HG03442 (cell line): ENCODE data around the gene CYFIP1.
A peak's percentile ranks its signal among the peaks of the same experiment; 100 is the strongest.

ENCODE experiments used
- ATAC-seq: cut with Tn5 transposase; IDR thresholded peaks from one replicate; pipeline ENCODE4 v1.9.1; 2021; ENCODE audit warnings: mild to moderate bottlenecking, moderate library complexity; ENCODE audit not compliant: unreplicated experiment

Gene CYFIP1

DNA sequence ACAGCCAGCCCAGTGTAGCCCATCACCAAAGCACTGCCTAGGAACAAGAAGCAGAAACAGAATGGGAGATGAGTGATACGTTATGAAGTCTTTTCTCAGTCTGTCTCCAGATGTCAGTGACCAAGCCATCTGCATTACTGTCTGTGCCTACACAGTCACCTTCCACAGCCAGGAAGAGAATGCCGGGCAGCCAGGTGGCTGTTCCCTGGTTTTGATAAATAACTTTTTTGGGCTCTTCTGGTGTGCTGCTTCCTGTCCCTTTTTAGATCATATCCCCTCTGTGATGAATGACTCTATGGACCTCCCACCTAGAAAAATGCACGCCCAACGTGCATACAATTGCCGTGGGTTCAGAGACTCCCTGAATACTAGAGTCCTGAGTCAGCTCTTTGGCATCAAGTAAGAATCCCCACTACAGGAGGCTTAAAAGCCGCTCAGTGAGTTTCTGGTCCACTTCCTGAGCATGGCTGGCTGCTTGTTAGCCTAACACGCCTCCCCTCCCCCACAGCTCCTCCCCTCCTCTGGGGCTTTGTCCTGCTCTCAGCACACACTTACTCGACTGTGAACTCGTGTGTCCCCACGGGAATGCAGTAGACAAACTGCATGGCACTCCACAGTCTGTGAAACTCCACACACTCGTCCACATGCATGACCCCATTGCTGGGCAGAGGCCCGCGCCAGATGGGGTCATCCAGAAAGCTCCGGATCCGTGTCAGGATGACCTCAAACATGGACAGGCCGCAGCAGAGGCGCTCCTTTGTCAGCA is 107.0 kb downstream of the CYFIP1 start:
- no peak for ATAC-seq

GRCh38 chr15:22871481-22872086 is 108.6 kb downstream of the CYFIP1 start:
- ATAC-seq = no peak

GRCh38 chr15:22870865-22871264 is 109.3 kb downstream of the CYFIP1 start:
- no peak for ATAC-seq

GRCh38 chr15:22869856-22870255 is 110.3 kb downstream of the CYFIP1 start:
- no peak for ATAC-seq

DNA sequence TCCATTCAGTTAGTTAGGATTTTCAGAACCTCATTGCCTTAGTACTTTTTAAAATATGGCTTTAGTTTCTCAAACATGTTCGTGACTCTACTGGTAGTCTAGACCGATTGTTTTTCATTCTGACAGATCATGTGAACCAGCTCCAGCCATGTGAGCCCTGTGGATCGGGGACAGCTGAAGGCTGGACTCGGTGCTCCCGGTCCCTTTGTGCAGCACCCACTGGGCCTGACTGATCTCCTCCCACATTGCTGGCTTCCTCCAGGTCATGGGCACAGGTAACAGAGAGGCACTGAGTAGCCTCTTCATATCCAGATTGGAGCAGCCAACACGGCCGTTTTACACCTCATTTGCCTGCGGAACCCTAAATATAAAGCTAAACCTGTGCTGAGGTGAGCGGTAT is 111.2 kb downstream of the CYFIP1 start:
- ATAC-seq = no peak

DNA sequence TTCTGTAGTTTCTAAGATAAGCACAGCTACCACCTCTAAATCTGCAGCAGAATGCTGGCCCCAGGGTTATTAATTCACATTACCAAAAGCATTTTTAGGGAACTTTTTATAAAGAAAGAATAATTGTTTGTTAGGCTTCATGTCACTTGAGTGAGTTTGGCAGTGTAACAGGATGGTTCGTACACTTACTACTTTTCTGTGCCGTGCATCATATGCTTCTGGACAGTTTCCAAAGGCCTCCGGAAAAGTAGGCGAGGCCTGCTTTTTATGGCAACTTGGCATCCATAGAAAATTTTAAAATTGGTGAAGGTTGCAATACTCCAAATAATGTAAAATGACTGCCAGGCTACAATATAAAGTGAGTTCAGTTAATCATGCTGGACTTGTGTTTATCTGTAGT is 111.7 kb downstream of the CYFIP1 start:
- ATAC-seq = no peak

- ATAC-seq = no peak
Observed at GRCh38 chr15:22867886-22868285, 112.3 kb downstream of the CYFIP1 start.

DNA sequence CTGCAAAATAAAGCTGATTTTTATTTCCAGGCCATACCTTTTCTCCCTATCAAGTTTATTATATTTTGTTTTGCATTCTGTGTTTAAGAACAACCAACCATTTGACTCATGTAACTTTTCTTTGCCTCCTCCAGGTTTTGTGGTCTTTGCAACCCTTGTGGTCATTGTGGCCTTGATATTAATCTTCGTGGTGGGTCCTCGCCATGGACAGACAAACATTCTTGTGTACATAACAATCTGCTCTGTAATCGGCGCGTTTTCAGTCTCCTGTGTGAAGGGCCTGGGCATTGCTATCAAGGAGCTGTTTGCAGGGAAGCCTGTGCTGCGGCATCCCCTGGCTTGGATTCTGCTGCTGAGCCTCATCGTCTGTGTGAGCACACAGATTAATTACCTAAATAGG is 114.1 kb downstream of the CYFIP1 start:
- no peak for ATAC-seq

- ATAC-seq = no peak
Observed at GRCh38 chr15:22863356-22863755, 116.8 kb downstream of the CYFIP1 start.

- ATAC-seq = no peak
Observed at GRCh38 chr15:22861161-22861560, 119.0 kb downstream of the CYFIP1 start.

- ATAC-seq = no peak
Observed at GRCh38 chr15:22856659-22857058, 123.5 kb downstream of the CYFIP1 start.

GRCh38 chr15:22855791-22856190 is 124.4 kb downstream of the CYFIP1 start:
- no peak for ATAC-seq

GRCh38 chr15:22851513-22851912 is 128.7 kb downstream of the CYFIP1 start:
- ATAC-seq = no peak

- no peak for ATAC-seq
Observed at GRCh38 chr15:22850055-22850454, 130.1 kb downstream of the CYFIP1 start.

DNA sequence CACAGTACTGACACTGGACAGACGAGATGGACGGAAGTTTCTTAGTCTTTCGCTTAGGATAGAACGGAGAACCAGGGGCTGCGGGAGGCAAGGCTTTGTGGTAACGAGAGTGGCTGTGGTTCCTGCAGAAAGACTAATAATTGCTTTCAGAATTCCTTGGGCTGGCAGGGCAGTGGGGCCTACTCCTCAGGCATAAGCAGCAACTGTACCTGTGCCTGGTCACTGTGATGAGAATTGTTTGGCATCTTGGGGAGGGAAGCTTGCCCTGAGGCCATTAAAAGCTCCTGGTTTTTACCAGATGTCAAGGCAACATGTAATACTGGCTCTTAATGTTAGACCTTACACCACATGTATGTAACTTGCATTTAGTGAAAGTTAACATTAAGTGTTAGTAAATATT is 134.1 kb downstream of the CYFIP1 start:
- ATAC-seq = no peak

GRCh38 chr15:22845289-22845900 is 134.8 kb downstream of the CYFIP1 start:
- ATAC-seq = no peak

DNA sequence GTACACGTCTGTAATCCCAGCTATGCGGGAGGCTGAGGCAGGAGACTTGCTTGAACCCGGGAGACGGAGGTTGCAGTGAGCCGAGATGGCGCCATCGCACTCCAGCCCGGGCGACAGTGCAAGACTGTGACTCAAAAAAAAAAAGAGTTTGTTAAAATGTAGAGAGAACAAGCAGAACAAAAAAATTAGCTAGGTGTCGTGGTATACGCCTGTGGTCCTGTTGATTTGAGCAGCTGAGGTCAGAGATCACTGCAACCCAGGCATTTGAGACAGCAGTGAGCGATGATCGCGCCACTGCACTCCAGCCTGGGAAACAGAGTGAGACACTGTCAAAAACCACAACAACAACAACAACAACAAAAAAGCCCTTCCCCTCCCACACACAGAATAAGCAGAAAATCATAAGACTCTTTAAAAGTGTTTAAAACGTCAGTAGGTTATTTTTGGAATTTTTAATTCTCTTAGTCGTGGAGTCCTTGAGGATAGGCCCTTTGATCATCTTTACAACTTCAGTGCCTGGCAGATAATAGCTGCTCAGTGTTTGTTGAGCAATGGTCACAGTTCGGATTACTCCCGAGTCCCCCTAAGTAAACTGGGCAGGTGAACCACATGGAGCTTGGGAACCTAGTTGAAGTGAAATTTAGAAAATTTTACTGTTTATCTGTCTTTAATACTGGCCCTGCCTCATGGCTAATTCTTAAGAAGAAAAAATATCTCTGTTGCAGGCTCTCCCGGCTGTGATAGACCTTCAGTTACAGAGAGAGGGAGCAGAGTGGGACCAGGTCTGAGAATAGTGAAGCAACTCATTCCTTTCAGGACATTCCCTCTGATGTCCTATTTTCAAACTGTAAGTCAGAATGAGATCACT is 135.5 kb downstream of the CYFIP1 start:
- ATAC-seq = no peak

DNA sequence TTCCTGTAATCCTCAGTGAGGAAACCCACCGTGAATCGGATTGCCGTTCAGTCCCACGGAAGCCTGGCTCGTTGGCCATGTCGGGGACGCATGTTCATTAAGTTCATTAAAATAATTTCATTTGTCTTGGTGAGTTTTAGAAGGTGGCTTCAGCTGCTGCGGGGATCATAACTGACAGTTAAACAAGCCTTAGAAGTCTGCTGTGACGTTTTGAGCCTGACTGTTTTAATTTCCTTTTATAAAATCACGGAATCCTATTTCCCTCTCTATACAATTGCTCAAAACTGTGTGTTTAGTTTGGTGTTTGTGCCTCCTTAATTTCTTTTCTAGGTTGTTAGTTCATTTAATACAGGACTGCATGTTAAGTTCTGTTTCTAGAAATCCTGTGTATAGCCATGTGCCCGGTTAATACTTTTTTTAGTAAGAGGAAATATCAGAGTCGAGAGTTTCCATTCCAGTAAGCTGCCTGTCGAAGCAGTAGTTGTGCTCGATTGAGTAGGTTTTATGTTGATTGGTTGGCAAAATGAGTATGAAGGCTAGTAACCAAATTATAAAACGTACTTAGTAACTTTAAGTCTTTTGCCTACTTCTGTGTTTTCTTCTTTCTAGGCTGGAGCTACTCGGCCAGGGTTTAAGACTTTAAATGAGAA is 141.0 kb downstream of the CYFIP1 start:
- ATAC-seq = no peak

GRCh38 chr15:22838292-22839042 is 141.7 kb downstream of the CYFIP1 start, which contains the start of gene NIPA2:
TSS of gene NIPA2 (plus strand) at chr15:22838666. CDS start at chr15:22851732, 13,066 bp downstream.
- peak; percentile 80 for ATAC-seq

DNA sequence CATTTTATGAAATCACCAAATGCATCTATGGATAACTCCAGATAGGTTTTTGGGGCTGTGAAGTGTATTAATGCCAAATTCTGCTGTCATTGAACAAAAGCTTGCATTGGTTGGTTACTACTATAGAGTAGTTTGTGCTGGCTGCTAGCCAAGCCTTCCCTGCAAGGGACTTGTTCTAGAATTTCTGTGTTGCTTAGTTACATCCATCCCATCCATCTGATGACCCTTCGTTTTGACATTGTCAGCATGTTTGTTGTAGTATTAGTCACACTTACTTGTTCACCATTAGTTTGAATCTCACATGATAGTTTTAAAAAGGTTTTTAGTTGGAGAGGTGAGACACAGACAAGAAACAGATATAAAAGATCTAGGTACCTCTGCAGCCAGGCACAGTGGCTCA is 148.7 kb downstream of the CYFIP1 start:
- ATAC-seq = no peak
